GM12878 (cell line): ENCODE results near the gene RAPGEF4. TPM values are rescaled to one million over a fixed set of nuclear protein-coding genes. Genes with fewer than 3 reads are reported as not detected.

Experiments used
- ATAC-seq: fragments of 200-7000 bp; cut with Tn5 transposase; 3 replicates; pipeline ENCODE4 v1.9.1; 2020; ENCODE audit warnings: mild to moderate bottlenecking, moderate library complexity
- BruUV-seq: library from RNA; stranded (reverse); fragments of 400-500 nt; replicated peaks from 2 replicates; lab custom pipeline; 2021; lab: Mats Ljungman, UMichigan
- CTCF ChIA-PET: fragments of 300-600 bp; sonication (Branson Sonifier 250); formaldehyde crosslinking; extraction: SDS; loops from one replicate; lab custom pipeline; 2021; ENCODE audit warnings: inconsistent platforms; lab: Yijun Ruan, JAX
- POLR2A ChIA-PET: fragments of 350-600 bp; formaldehyde crosslinking; extraction: SDS; loops from one replicate; lab custom pipeline; 2021; ENCODE audit warnings: inconsistent platforms; lab: Charles Lee
- RAD21 ChIA-PET: fragments of 300-600 bp; sonication (Branson Sonifier 250); formaldehyde crosslinking; loops from one replicate; lab custom pipeline; 2023; ENCODE audit warnings: antibody characterized with exemption; ENCODE audit not compliant: unreplicated experiment; lab: Charles Lee
- SMC1A ChIA-PET: fragments of 300-600 bp; sonication (Branson Sonifier 250); formaldehyde crosslinking; loops from one replicate; lab custom pipeline; 2023; ENCODE audit not compliant: unreplicated experiment, uncharacterized antibody; lab: Charles Lee
- DNase-seq: peaks from one replicate; pipeline ENCODE4 v3.0.0-alpha.2; 2011; ENCODE audit warnings: low read depth, low spot score
- FAIRE-seq: peaks from 3 replicates; lab custom pipeline; 2011; peaks lifted over from hg19 to GRCh38; lab: Jason Lieb, UNC
- H2AFZ ChIP-seq: 2 replicates; pipeline ENCODE4 v1.6.0; 2011; ENCODE audit warnings: low read depth, low read length, control low read depth; ENCODE audit not compliant: control insufficient read depth
- H3K27ac ChIP-seq: 2 replicates; pipeline ENCODE4 v1.5.1; 2011; ENCODE audit warnings: control low read depth; ENCODE audit not compliant: control insufficient read depth, insufficient read depth
- H3K27me3 ChIP-seq, 2 experiments: replicated peaks in 1 of 2; 2 replicates each; pipeline versions ENCODE4 v1.6.0 to v1.6.1; 2011; ENCODE audit warnings: low read length in 1 of 2; ENCODE audit not compliant: control insufficient read depth in 2 of 2, insufficient read depth in 2 of 2
- H3K36me3 ChIP-seq, 2 experiments: 2 replicates each; pipeline ENCODE4 v1.5.1; 2011; ENCODE audit warnings: low read length in 1 of 2; ENCODE audit not compliant: control insufficient read depth in 2 of 2, insufficient read depth in 2 of 2
- H3K4me1 ChIP-seq: 2 replicates; pipeline ENCODE4 v1.6.1; 2011; ENCODE audit warnings: mild to moderate bottlenecking, low read length, moderate library complexity, mixed read lengths; ENCODE audit not compliant: control insufficient read depth, insufficient read depth
- H3K4me2 ChIP-seq: 2 replicates; pipeline ENCODE4 v1.6.0; 2011; ENCODE audit warnings: control low read depth; ENCODE audit not compliant: control insufficient read depth, insufficient read depth
- H3K4me3 ChIP-seq: fragments of 200-600 bp; sonication (generic); 2 replicates; pipeline ENCODE4 v1.5.1; 2016
- H3K79me2 ChIP-seq: 2 replicates; pipeline ENCODE4 v1.6.0; 2011; ENCODE audit warnings: low read length; ENCODE audit not compliant: control insufficient read depth, insufficient read depth
- H3K9ac ChIP-seq: 2 replicates; pipeline ENCODE4 v1.8.0; 2011; ENCODE audit warnings: low read length, control low read depth, mixed read lengths; ENCODE audit not compliant: control insufficient read depth, insufficient read depth
- H3K9me3 ChIP-seq: replicated peaks from 3 replicates; pipeline ENCODE4 v1.5.1; 2011; ENCODE audit warnings: mild to moderate bottlenecking, low read length; ENCODE audit not compliant: control insufficient read depth, insufficient read depth
- H4K20me1 ChIP-seq: 2 replicates; pipeline ENCODE4 v1.6.0; 2011; ENCODE audit not compliant: control insufficient read depth, insufficient read depth
- BHLHE40 ChIP-seq, 2 experiments: fragments of 450-650 bp in 1 of 2; IDR thresholded peaks; 2 replicates each; pipeline ENCODE4 v1.6.1; 2011 to 2017; ENCODE audit warnings: low read depth in 2 of 2, borderline replicate concordance in 1 of 2, improper control_type of control experiment in 1 of 2, low read length in 1 of 2, mild to moderate bottlenecking in 1 of 2
- DPF2 ChIP-seq: fragments of 450-650 bp; IDR thresholded peaks from 2 replicates; pipeline ENCODE4 v1.6.1; 2017; ENCODE audit warnings: mild to moderate bottlenecking
- ESRRA ChIP-seq: IDR thresholded peaks from 2 replicates; pipeline ENCODE4 v1.6.1; 2012; ENCODE audit warnings: mild to moderate bottlenecking, low read length, improper control_type of control experiment
- EZH2 ChIP-seq: IDR thresholded peaks from 2 replicates; pipeline ENCODE4 v1.6.1; 2012; ENCODE audit warnings: low read depth, mild to moderate bottlenecking, control low read depth, inconsistent platforms, low read length, borderline replicate concordance; ENCODE audit not compliant: control insufficient read depth
- FOS ChIP-seq: IDR thresholded peaks from 3 replicates; pipeline ENCODE4 v1.6.1; 2011; ENCODE audit warnings: borderline replicate concordance; ENCODE audit not compliant: insufficient read length; ENCODE audit errors: extremely low read depth
- GATAD2B ChIP-seq: fragments of 450-650 bp; conservative IDR thresholded peaks from 2 replicates; pipeline ENCODE4 v1.6.1; 2017; ENCODE audit warnings: low read depth, mild to moderate bottlenecking, moderate library complexity
- POLR2AphosphoS5 ChIP-seq: IDR thresholded peaks from 2 replicates; pipeline ENCODE4 v1.6.1; 2011; ENCODE audit warnings: mild to moderate bottlenecking, low read length, inconsistent platforms
- RELA ChIP-seq: fragments of 450-650 bp; IDR thresholded peaks from 2 replicates; pipeline ENCODE4 v1.8.0; 2014; ENCODE audit warnings: borderline replicate concordance; ENCODE audit not compliant: partially characterized antibody
- SUZ12 ChIP-seq: fragments of 200-600 bp; sonication (generic); IDR thresholded peaks from one replicate; pipeline ENCODE4 v1.6.1; 2018; ENCODE audit warnings: antibody characterized with exemption, mild to moderate bottlenecking; ENCODE audit not compliant: unreplicated experiment
- TCF7 ChIP-seq: IDR thresholded peaks from 2 replicates; pipeline ENCODE4 v1.6.1; 2014; ENCODE audit warnings: antibody characterized with exemption, borderline replicate concordance
- ZNF622 ChIP-seq: fragments of 450-650 bp; IDR thresholded peaks from 2 replicates; pipeline ENCODE4 v1.6.1; 2017; ENCODE audit warnings: mild to moderate bottlenecking, inconsistent platforms
- WGBS: methylation state at CpG from one replicate; pipeline ENCODE4 v1.1.6; 2016; ENCODE audit warnings: low lambda C conversion rate; ENCODE audit not compliant: insufficient replicate concordance, insufficient coverage; ENCODE audit errors: missing lambda C conversion rate; 5-methylcytosine and 5-hydroxymethylcytosine counted together
- in situ Hi-C: fragments of 300-500 bp; cut with MboI; formaldehyde crosslinking; loops from 9 replicates; pipeline ENCODE4 v1.14.3; 2018; ENCODE audit warnings: mixed read lengths
- intact Hi-C: fragments of 100-400 bp; cut with micrococcal nuclease; formaldehyde crosslinking; loops from one replicate; pipeline ENCODE4 v1.14.2; 2022; ENCODE audit not compliant: unreplicated experiment
- polyA plus RNA-seq, 11 experiments: library from polyadenylated mRNA; depleted of rRNA in 4 of 11; unstranded in 6 of 11; stranded (reverse) in 5 of 11; fragments of >200 nt; fragmentation: Nextera tagmentation in 4 of 11; fragmentation: Illumina TruSeq in 1 of 11; extraction: Ambion mirVana in 4 of 11; extraction: Trizol in 1 of 11; gene quantifications; 1 replicate in 1 of 11; 2 replicates in 10 of 11; pipeline versions ENCODE4 v1.2.1 to v1.2.3, GENCODE V29; 2011 to 2016; ENCODE audit warnings: inconsistent platforms in 2 of 11, missing spikeins in 2 of 11, low read depth in 1 of 11
- total RNA-seq, 4 experiments: library from RNA; depleted of rRNA in 3 of 4; stranded (reverse); fragments of >200 nt in 3 of 4; fragmentation: Illumina TruSeq in 1 of 4; extraction: Trizol in 1 of 4; gene quantifications; 2 replicates each; pipeline versions ENCODE4 v1.2.1 to v1.2.3, GENCODE V29; 2013 to 2021
- TF ChIP-seq, protein P1 (sequence below): IDR thresholded peaks from 2 replicates; pipeline ENCODE4 v1.6.1; 2012; ENCODE audit warnings: low read depth, low read length, improper control_type of control experiment
- TF ChIP-seq, protein P2 (sequence below): IDR thresholded peaks from 2 replicates; pipeline ENCODE4 v1.6.1; 2011; ENCODE audit warnings: low read depth, low read length, improper control_type of control experiment, borderline replicate concordance

The RAPGEF4 gene
- total and polyA plus RNA-seq, 10 of the 15 experiments (the other 5 are each of a cell fraction or from before 2014, with no cell fraction given) = 0.18 TPM; not detected in 8

DNA sequence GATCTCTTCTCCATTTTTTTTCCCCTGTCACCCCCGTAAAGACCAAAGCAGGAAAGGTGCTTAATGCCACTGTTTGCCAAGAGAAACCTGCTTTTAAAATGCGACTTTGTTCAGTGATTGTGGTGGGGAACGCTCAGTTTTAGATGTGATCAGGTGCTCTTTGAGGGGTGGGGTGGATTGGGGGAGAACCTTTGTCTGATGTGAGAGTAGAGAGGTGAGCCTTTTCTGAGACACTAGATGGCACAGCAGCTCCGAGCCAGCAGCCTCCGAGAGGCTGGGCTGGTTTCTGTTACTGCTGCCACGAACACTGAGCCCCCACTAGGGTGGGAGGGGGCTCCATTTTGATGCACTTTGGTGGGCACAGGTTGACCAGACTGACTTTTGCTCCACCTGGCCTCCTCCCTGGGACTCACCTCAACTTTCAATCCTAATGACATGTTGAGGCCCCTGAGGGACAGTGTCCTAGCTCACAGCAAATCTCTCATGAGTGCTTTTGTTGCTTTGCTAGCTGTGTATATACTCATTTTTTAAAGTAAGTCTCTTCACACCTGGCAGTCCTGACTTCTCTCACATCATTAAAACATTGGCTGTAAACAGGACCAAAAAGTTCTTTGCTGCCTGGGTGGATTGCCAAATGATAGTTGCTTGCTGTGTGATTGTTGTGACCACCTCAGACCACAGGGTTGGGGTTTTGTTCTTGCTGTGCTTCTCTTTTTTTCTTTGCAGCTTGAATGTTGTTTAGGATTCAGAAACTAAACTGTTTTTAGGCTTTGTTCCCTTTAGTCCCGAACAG is 241.8 kb downstream of the RAPGEF4 start:
- no peak for DNase-seq
- ATAC-seq = no peak
- Histone ChIP-seq H3K4me1 (no peaks in the 10 kb centered on the region), H3K9ac (no peak overlapping the region), H3K27ac (no peak overlapping the region), H3K27me3 (peaks cover 3 to 8% of the 10 kb centered on the region in 2 experiments), H2AFZ (no peak overlapping the region), H3K9me3 (no peaks in the 10 kb centered on the region), H3K79me2 (no peaks in the 10 kb centered on the region), H4K20me1 (no peaks in the 10 kb centered on the region), H3K4me3 (no peak overlapping the region), H3K36me3 (no peaks in the 10 kb centered on the region), H3K4me2 (no peak overlapping the region)
- intact Hi-C loops (no loop called here), in situ Hi-C loops (no loop called here)
- ChIA-PET CTCF (no interaction called here), RAD21 (no interaction called here), POLR2A (no interaction called here), SMC1A (no interaction called here)
- TF ChIP-seq FOS = no peak
- TF ChIP-seq RELA = no peak
- TF ChIP-seq DPF2 = no peak
- no peak for TF ChIP-seq BHLHE40 (IDR thresholded peaks at IDR 0.05; ENCODE audit: borderline replicate concordance in 1 of 2, low read depth in 2 of 2, low read length in 1 of 2)
- no peak for TF ChIP-seq EZH2
- TF ChIP-seq ESRRA = no peak
- no peak for TF ChIP-seq TCF7
- no peak for TF ChIP-seq GATAD2B
- TF ChIP-seq ZNF622 = no peak
- TF ChIP-seq SUZ12 = no peak
- TF ChIP-seq POLR2AphosphoS5 = no peak
- TF ChIP-seq, protein P1, sequence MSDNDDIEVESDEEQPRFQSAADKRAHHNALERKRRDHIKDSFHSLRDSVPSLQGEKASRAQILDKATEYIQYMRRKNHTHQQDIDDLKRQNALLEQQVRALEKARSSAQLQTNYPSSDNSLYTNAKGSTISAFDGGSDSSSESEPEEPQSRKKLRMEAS = no peak
- TF ChIP-seq, protein P2, sequence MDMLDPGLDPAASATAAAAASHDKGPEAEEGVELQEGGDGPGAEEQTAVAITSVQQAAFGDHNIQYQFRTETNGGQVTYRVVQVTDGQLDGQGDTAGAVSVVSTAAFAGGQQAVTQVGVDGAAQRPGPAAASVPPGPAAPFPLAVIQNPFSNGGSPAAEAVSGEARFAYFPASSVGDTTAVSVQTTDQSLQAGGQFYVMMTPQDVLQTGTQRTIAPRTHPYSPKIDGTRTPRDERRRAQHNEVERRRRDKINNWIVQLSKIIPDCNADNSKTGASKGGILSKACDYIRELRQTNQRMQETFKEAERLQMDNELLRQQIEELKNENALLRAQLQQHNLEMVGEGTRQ = no peak
- WGBS = 10% methylated on average over 7 of the region's 7 CpGs
- no peak for FAIRE-seq
- BruUV-seq = no TSS peak
